WTC11 (cell line): ENCODE measurements around the gene LHPP. TPM values are rescaled to one million over a fixed set of nuclear protein-coding genes. Genes with fewer than 3 reads are reported as not detected.

Source experiments
- ATAC-seq: fragments of 200-7000 bp; cut with Tn5 transposase; 2 replicates; pipeline ENCODE4 v1.10.0; 2021; ENCODE audit warnings: mild to moderate bottlenecking, moderate library complexity
- CTCF ChIA-PET: fragments of 300-600 bp; sonication (Branson Sonifier 250); formaldehyde crosslinking; loops from one replicate; lab custom pipeline; 2021; ENCODE audit warnings: antibody characterized with exemption; lab: Charles Lee
- POLR2A ChIA-PET: fragments of 350-600 bp; sonication (Branson Sonifier 250); formaldehyde crosslinking; loops from one replicate; lab custom pipeline; 2021; ENCODE audit warnings: antibody characterized with exemption; lab: Charles Lee
- DNase-seq: peaks from one replicate; pipeline ENCODE4 v3.0.0; 2021; ENCODE audit warnings: low spot score
- H3K27ac Mint-ChIP-seq: 2 replicates; pipeline ENCODE4 v1.8.0; 2021; ENCODE audit warnings: mixed read lengths
- H3K27me3 Mint-ChIP-seq: 2 replicates; pipeline ENCODE4 v1.8.0; 2021; ENCODE audit warnings: low read depth, mild to moderate bottlenecking, moderate library complexity, mixed read lengths
- H3K36me3 Mint-ChIP-seq: 2 replicates; pipeline ENCODE4 v1.8.0; 2021; ENCODE audit warnings: mixed read lengths
- H3K4me1 Mint-ChIP-seq: 2 replicates; pipeline ENCODE4 v1.8.0; 2022; ENCODE audit warnings: mixed read lengths
- H3K4me3 Mint-ChIP-seq: 2 replicates; pipeline ENCODE4 v1.8.0; 2021; ENCODE audit warnings: mild to moderate bottlenecking, moderate library complexity, mixed read lengths
- H3K9me3 Mint-ChIP-seq: 2 replicates; pipeline ENCODE4 v1.8.0; 2021; ENCODE audit warnings: mixed read lengths
- ELF4 ChIP-seq: sonication (generic); formaldehyde crosslinking; IDR thresholded peaks from 2 replicates; pipeline ENCODE4 v1.8.1; 2022; ENCODE audit warnings: low read depth, mild to moderate bottlenecking, moderate library complexity, missing genetic modification reagents
- ESRRA ChIP-seq: sonication (generic); formaldehyde crosslinking; IDR thresholded peaks from 2 replicates; pipeline ENCODE4 v1.8.1; 2022; ENCODE audit warnings: mild to moderate bottlenecking, missing genetic modification reagents, borderline replicate concordance
- GTF2I ChIP-seq: fragments of 250-450 bp; sonication (Bioruptor Pico); conservative IDR thresholded peaks from 2 replicates; pipeline ENCODE4 v1.4.0; 2021; ENCODE audit warnings: mild to moderate bottlenecking
- JUN ChIP-seq: sonication (generic); formaldehyde crosslinking; IDR thresholded peaks from 2 replicates; pipeline ENCODE4 v1.8.0; 2023; ENCODE audit warnings: mild to moderate bottlenecking, missing genetic modification reagents
- KAT7 ChIP-seq: sonication (generic); formaldehyde crosslinking; IDR thresholded peaks from 2 replicates; pipeline ENCODE4 v1.8.1; 2023; ENCODE audit warnings: missing genetic modification reagents, mild to moderate bottlenecking, borderline replicate concordance
- NFE2L1 ChIP-seq: sonication (generic); formaldehyde crosslinking; IDR thresholded peaks from 2 replicates; pipeline ENCODE4 v1.8.1; 2023; ENCODE audit warnings: missing genetic modification reagents
- NFYB ChIP-seq: sonication (generic); formaldehyde crosslinking; conservative IDR thresholded peaks from 2 replicates; pipeline ENCODE4 v1.8.0; 2022; ENCODE audit warnings: low read depth, missing genetic modification reagents
- NR2C2 ChIP-seq: sonication (generic); formaldehyde crosslinking; IDR thresholded peaks from 2 replicates; pipeline ENCODE4 v1.8.0; 2022; ENCODE audit warnings: mild to moderate bottlenecking, missing genetic modification reagents
- NR3C1 ChIP-seq: sonication (generic); formaldehyde crosslinking; conservative IDR thresholded peaks from 2 replicates; pipeline ENCODE4 v1.8.1; 2023; ENCODE audit warnings: low read depth, mild to moderate bottlenecking, missing genetic modification reagents
- OVOL2 ChIP-seq: fragments of 250-450 bp; sonication (Bioruptor Pico); IDR thresholded peaks from 2 replicates; pipeline ENCODE4 v1.9.0; 2021; ENCODE audit warnings: mild to moderate bottlenecking, borderline replicate concordance
- RELA ChIP-seq: sonication (generic); formaldehyde crosslinking; IDR thresholded peaks from 2 replicates; pipeline ENCODE4 v1.8.1; 2022; ENCODE audit warnings: missing genetic modification reagents, mild to moderate bottlenecking, borderline replicate concordance
- SP1 ChIP-seq: sonication (generic); formaldehyde crosslinking; conservative IDR thresholded peaks from 2 replicates; pipeline ENCODE4 v1.8.1; 2022; ENCODE audit warnings: missing genetic modification reagents
- TEAD1 ChIP-seq: sonication (generic); formaldehyde crosslinking; IDR thresholded peaks from 2 replicates; pipeline ENCODE4 v1.8.0; 2022; ENCODE audit warnings: mild to moderate bottlenecking, missing genetic modification reagents
- ZNF219 ChIP-seq: sonication (generic); formaldehyde crosslinking; IDR thresholded peaks from 2 replicates; pipeline ENCODE4 v1.8.0; 2023; ENCODE audit warnings: missing genetic modification reagents, mild to moderate bottlenecking, borderline replicate concordance
- ZNF317 ChIP-seq: sonication (generic); formaldehyde crosslinking; IDR thresholded peaks from 2 replicates; pipeline ENCODE4 v1.8.1; 2023; ENCODE audit warnings: low read depth, mild to moderate bottlenecking, moderate library complexity, missing genetic modification reagents, borderline replicate concordance
- total RNA-seq: library from RNA; stranded (reverse); gene quantifications from 3 replicates; pipeline ENCODE4 v1.2.3, GENCODE V29; 2021
- TF ChIP-seq, protein P1 (sequence below): sonication (generic); formaldehyde crosslinking; IDR thresholded peaks from 2 replicates; pipeline ENCODE4 v1.8.0; 2023; ENCODE audit warnings: mild to moderate bottlenecking, missing genetic modification reagents
- TF ChIP-seq, protein P2 (sequence below): fragments of 250-450 bp; sonication (Bioruptor Pico); IDR thresholded peaks from 2 replicates; pipeline ENCODE4 v1.9.0; 2021; ENCODE audit warnings: moderate library complexity, mild to moderate bottlenecking, inconsistent platforms, borderline replicate concordance
- TF ChIP-seq, protein P3 (sequence below): fragments of 200-600 bp; IDR thresholded peaks from 2 replicates; pipeline ENCODE4 v1.8.0; 2022; ENCODE audit warnings: antibody characterized with exemption
- TF ChIP-seq, protein P4 (sequence below): sonication (generic); formaldehyde crosslinking; IDR thresholded peaks from 2 replicates; pipeline ENCODE4 v1.8.0; 2022; ENCODE audit warnings: mild to moderate bottlenecking, missing genetic modification reagents
- TF ChIP-seq, protein P5 (sequence below): sonication (generic); formaldehyde crosslinking; IDR thresholded peaks from 2 replicates; pipeline ENCODE4 v1.8.1; 2022; ENCODE audit warnings: low read depth, missing genetic modification reagents, borderline replicate concordance
- TF ChIP-seq, protein P6 (sequence below): fragments of 250-450 bp; sonication (Bioruptor Pico); IDR thresholded peaks from 2 replicates; pipeline ENCODE4 v1.8.0; 2021; ENCODE audit warnings: mild to moderate bottlenecking

The LHPP gene
- total RNA-seq, 1 experiment from 2014 or later = 33.2 TPM

DNA sequence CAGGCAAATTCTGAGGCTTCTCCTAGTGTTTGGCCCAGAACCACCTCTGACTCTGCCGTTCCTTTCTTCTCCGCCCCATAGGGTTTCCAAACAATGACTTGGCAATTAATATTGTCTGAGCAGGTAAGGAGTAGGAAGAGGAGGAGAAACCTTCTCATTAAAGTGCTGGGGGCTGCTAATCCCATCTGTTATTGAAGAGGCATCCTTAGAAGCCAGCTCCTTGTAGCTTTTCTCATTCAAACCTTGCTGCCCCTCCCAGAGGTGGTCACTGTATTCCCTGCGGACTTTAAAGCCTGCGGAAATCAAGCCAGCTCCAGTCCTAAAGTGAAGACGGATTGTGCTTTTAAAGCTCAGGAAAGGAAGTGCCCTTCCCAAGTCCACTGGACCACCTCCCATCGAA, 10.3 kb upstream of the LHPP start:
- Mint-ChIP-seq H3K4me1 (peaks cover 69% of the 10 kb centered on the region), H3K9me3 (no peaks in the 10 kb centered on the region), H3K4me3 (peak overlapping the region; percentile 80), H3K27me3 (peaks cover 54% of the 10 kb centered on the region), H3K27ac (peak overlapping the region; percentile 89), H3K36me3 (no peaks in the 10 kb centered on the region)
- TF ChIP-seq NFYB (CRISPR knock-in tag) (no peak), SP1 (CRISPR knock-in tag) (0 out of 2 replicates have a peak, but pooled peaks have one; percentile 31), NFE2L1 (CRISPR knock-in tag) (peak; percentile 79)
- ChIA-PET CTCF (interaction anchor here (0.5 to 2.5 kb wide), 4 partner anchors 10 to 525 kb away, joined by 3 to 17 read pairs (median 4); partner anchors contain the start of gene LHPP), POLR2A (no interaction called here)
- ATAC-seq (peak; percentile 17), DNase-seq (no peak)

DNA sequence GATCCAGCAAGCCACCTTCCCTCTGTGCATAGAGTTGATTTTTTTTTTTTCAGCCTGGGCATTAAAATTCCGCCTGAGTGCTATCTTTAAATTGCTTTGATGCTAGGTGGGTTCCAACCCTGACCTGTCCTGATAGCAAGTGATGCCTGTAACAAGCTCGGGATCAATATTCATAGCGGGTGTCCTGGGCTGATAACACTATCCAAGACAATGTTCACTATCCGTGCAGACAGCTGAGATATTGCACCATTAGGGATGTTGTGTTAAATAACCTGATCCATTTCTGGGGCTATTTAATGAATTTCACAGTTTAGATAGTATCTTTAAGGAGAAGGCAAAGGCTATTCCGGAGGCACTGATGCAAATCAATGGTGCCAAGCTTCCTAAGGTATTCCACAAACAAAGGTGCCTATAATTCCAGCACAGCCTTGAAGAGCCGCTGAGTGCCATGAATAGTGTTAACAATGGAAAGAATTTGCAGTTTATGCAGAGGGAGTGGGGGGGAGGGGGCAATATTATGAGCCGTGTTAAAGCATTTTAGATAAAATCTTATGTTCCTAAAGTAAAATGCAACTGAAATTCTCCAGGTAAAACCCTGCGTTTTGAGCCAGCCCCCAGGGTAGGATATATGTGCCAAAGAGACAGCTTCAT, 7.5 kb upstream of the LHPP start:
- peak; percentile 15 for ATAC-seq
- no peak for DNase-seq
- Mint-ChIP-seq H3K36me3 (no peaks in the 10 kb centered on the region), H3K27me3 (peaks cover 32% of the 10 kb centered on the region), H3K4me1 (peaks cover 83% of the 10 kb centered on the region), H3K27ac (peak overlapping the region; percentile 73), H3K4me3 (peak overlapping the region; percentile 17), H3K9me3 (no peaks in the 10 kb centered on the region)
- peak; percentile 37; the same call in 1 of the 2 replicates for TF ChIP-seq TEAD1 (CRISPR knock-in tag)
- TF ChIP-seq JUN (CRISPR knock-in tag) = no peak
- ChIA-PET CTCF (interaction anchor here (0.7 to 2.3 kb wide), 5 partner anchors 10 to 86 kb away, joined by 3 to 6 read pairs (median 4); no protein-coding TSS in a partner anchor), POLR2A (interaction anchor here (1.0 to 1.1 kb wide), 2 partner anchors 21 to 194 kb away, joined by 3 read pairs; no protein-coding TSS in a partner anchor)

DNA sequence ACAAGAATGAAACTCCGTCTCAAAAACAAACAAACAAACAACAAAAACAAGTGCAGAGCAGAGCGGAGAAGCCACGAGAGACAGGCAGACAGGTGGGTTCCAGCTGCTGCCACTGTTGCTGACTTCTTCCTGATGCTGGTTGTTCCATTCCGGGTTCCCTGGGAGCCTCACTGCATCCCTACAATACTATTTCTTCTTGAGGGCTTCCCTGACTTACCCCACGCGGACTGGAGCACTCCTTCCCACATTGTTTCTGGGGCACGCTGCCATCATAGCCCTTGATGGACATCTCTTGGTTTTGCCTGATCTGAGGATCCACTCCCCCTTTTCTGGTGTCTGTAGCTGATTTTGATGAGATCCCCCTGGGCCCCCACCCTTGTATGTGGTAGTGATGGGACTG, 6.2 kb upstream of the LHPP start:
- Mint-ChIP-seq H3K36me3 (no peaks in the 10 kb centered on the region), H3K27ac (no peak overlapping the region), H3K4me3 (no peak overlapping the region), H3K4me1 (peaks cover 84% of the 10 kb centered on the region), H3K9me3 (no peaks in the 10 kb centered on the region), H3K27me3 (peaks cover 22% of the 10 kb centered on the region)
- ChIA-PET POLR2A (interaction anchor here (1.0 kb wide), 1 partner anchor 22 kb away, joined by 3 read pairs; no protein-coding TSS in a partner anchor), CTCF (interaction anchor here (1.0 kb wide), 1 partner anchor 85 kb away, joined by 3 read pairs; no protein-coding TSS in a partner anchor)
- DNase-seq (no peak), ATAC-seq (no peak)
- no peak for TF ChIP-seq NR2C2
- no peak for TF ChIP-seq ZNF219 (CRISPR knock-in tag)
- no peak for TF ChIP-seq RELA (CRISPR knock-in tag)
- no peak for TF ChIP-seq GTF2I (CRISPR knock-in tag)
- no peak for TF ChIP-seq TEAD1 (CRISPR knock-in tag)
- TF ChIP-seq SP1 (CRISPR knock-in tag) = no peak
- TF ChIP-seq ZNF317 (CRISPR knock-in tag) = no peak
- TF ChIP-seq ELF4 = no peak
- no peak for TF ChIP-seq OVOL2 (CRISPR knock-in tag)
- TF ChIP-seq NR3C1 (CRISPR knock-in tag) = no peak
- no peak for TF ChIP-seq ESRRA (CRISPR knock-in tag)
- TF ChIP-seq, protein P1, sequence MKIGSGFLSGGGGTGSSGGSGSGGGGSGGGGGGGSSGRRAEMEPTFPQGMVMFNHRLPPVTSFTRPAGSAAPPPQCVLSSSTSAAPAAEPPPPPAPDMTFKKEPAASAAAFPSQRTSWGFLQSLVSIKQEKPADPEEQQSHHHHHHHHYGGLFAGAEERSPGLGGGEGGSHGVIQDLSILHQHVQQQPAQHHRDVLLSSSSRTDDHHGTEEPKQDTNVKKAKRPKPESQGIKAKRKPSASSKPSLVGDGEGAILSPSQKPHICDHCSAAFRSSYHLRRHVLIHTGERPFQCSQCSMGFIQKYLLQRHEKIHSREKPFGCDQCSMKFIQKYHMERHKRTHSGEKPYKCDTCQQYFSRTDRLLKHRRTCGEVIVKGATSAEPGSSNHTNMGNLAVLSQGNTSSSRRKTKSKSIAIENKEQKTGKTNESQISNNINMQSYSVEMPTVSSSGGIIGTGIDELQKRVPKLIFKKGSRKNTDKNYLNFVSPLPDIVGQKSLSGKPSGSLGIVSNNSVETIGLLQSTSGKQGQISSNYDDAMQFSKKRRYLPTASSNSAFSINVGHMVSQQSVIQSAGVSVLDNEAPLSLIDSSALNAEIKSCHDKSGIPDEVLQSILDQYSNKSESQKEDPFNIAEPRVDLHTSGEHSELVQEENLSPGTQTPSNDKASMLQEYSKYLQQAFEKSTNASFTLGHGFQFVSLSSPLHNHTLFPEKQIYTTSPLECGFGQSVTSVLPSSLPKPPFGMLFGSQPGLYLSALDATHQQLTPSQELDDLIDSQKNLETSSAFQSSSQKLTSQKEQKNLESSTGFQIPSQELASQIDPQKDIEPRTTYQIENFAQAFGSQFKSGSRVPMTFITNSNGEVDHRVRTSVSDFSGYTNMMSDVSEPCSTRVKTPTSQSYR = no peak
- TF ChIP-seq, protein P2, sequence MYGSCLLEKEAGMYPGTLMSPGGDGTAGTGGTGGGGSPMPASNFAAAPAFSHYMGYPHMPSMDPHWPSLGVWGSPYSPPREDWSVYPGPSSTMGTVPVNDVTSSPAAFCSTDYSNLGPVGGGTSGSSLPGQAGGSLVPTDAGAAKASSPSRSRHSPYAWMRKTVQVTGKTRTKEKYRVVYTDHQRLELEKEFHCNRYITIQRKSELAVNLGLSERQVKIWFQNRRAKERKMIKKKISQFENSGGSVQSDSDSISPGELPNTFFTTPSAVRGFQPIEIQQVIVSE = no peak
- TF ChIP-seq, protein P3, sequence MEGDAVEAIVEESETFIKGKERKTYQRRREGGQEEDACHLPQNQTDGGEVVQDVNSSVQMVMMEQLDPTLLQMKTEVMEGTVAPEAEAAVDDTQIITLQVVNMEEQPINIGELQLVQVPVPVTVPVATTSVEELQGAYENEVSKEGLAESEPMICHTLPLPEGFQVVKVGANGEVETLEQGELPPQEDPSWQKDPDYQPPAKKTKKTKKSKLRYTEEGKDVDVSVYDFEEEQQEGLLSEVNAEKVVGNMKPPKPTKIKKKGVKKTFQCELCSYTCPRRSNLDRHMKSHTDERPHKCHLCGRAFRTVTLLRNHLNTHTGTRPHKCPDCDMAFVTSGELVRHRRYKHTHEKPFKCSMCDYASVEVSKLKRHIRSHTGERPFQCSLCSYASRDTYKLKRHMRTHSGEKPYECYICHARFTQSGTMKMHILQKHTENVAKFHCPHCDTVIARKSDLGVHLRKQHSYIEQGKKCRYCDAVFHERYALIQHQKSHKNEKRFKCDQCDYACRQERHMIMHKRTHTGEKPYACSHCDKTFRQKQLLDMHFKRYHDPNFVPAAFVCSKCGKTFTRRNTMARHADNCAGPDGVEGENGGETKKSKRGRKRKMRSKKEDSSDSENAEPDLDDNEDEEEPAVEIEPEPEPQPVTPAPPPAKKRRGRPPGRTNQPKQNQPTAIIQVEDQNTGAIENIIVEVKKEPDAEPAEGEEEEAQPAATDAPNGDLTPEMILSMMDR = no peak
- TF ChIP-seq, protein P4, sequence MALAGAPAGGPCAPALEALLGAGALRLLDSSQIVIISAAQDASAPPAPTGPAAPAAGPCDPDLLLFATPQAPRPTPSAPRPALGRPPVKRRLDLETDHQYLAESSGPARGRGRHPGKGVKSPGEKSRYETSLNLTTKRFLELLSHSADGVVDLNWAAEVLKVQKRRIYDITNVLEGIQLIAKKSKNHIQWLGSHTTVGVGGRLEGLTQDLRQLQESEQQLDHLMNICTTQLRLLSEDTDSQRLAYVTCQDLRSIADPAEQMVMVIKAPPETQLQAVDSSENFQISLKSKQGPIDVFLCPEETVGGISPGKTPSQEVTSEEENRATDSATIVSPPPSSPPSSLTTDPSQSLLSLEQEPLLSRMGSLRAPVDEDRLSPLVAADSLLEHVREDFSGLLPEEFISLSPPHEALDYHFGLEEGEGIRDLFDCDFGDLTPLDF (CRISPR knock-in tag) = no peak
- TF ChIP-seq KAT7 (CRISPR knock-in tag) = no peak
- no peak for TF ChIP-seq NFE2L1 (CRISPR knock-in tag)
- TF ChIP-seq, protein P5, sequence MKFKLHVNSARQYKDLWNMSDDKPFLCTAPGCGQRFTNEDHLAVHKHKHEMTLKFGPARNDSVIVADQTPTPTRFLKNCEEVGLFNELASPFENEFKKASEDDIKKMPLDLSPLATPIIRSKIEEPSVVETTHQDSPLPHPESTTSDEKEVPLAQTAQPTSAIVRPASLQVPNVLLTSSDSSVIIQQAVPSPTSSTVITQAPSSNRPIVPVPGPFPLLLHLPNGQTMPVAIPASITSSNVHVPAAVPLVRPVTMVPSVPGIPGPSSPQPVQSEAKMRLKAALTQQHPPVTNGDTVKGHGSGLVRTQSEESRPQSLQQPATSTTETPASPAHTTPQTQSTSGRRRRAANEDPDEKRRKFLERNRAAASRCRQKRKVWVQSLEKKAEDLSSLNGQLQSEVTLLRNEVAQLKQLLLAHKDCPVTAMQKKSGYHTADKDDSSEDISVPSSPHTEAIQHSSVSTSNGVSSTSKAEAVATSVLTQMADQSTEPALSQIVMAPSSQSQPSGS (CRISPR knock-in tag) = no peak
- TF ChIP-seq, protein P6, sequence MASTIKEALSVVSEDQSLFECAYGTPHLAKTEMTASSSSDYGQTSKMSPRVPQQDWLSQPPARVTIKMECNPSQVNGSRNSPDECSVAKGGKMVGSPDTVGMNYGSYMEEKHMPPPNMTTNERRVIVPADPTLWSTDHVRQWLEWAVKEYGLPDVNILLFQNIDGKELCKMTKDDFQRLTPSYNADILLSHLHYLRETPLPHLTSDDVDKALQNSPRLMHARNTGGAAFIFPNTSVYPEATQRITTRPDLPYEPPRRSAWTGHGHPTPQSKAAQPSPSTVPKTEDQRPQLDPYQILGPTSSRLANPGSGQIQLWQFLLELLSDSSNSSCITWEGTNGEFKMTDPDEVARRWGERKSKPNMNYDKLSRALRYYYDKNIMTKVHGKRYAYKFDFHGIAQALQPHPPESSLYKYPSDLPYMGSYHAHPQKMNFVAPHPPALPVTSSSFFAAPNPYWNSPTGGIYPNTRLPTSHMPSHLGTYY = no peak
- TF ChIP-seq NFYB (CRISPR knock-in tag) = no peak
